K562 (cell line): ENCODE data around the gene USH2A. TPM values are rescaled to one million over a fixed set of nuclear protein-coding genes. Genes with fewer than 3 reads are reported as not detected.

Source experiments
- ATAC-seq: fragments of 200-7000 bp; cut with Tn5 transposase; 3 replicates; pipeline ENCODE4 v1.9.1; 2020; ENCODE audit warnings: moderate library complexity
- BruUV-seq: library from RNA; stranded (reverse); fragments of 400-500 nt; replicated peaks from 2 replicates; lab custom pipeline; 2021; lab: Mats Ljungman, UMichigan
- CTCF ChIA-PET: fragments of 300-600 bp; formaldehyde crosslinking; extraction: SDS; loops from one replicate; lab custom pipeline; 2021; ENCODE audit warnings: low intra/inter-chr PET ratio; lab: Yijun Ruan, JAX
- POLR2A ChIA-PET: fragments of 300-600, 350-650 bp; sonication (Branson Sonifier 250); formaldehyde crosslinking; extraction: SDS; loops from one replicate; lab custom pipeline; 2021; ENCODE audit warnings: antibody characterized with exemption, inconsistent platforms; lab: Yijun Ruan, JAX
- DNase-seq, 4 experiments: peaks; one replicate each; pipeline versions ENCODE4 v3.0.0 to v3.0.0-alpha.2; 2011 to 2018; ENCODE audit warnings: low spot score in 3 of 4, mixed read lengths in 3 of 4; ENCODE audit errors: extremely low read depth in 1 of 4
- FAIRE-seq: peaks from 2 replicates; lab custom pipeline; 2011; peaks lifted over from hg19 to GRCh38; lab: Jason Lieb, UNC
- H2AFZ ChIP-seq: 2 replicates; pipeline ENCODE4 v1.6.0; 2011; ENCODE audit warnings: low read depth, low read length, control low read depth, inconsistent platforms
- H3K27ac ChIP-seq: fragments of 200-600 bp; 3 replicates; pipeline ENCODE4 v1.8.0; 2011; ENCODE audit warnings: low read depth, mild to moderate bottlenecking, control low read depth, inconsistent platforms, low read length, moderate library complexity, mixed read lengths; ENCODE audit errors: extremely low read depth
- H3K27me3 ChIP-seq, 2 experiments: fragments of 300-600 bp in 1 of 2; 2 replicates in 1 of 2; 3 replicates in 1 of 2; pipeline versions ENCODE4 v1.6.0 to v1.8.0; 2011; ENCODE audit warnings: inconsistent platforms in 2 of 2, low read length in 2 of 2, mild to moderate bottlenecking in 1 of 2, mixed read lengths in 1 of 2, moderate library complexity in 1 of 2; ENCODE audit not compliant: control insufficient read depth in 2 of 2, insufficient read depth in 2 of 2
- H3K36me3 ChIP-seq: fragments of 300-600 bp; 3 replicates; pipeline ENCODE4 v1.8.0; 2011; ENCODE audit warnings: mild to moderate bottlenecking, low read length, inconsistent platforms; ENCODE audit not compliant: control insufficient read depth, insufficient read depth
- H3K4me1 ChIP-seq, 2 experiments: fragments of 200-600 bp in 1 of 2; replicated peaks in 1 of 2; 2 replicates in 1 of 2; 3 replicates in 1 of 2; pipeline versions ENCODE4 v1.5.1 to v1.8.0; 2011; ENCODE audit warnings: inconsistent platforms in 2 of 2, low read length in 2 of 2, mild to moderate bottlenecking in 1 of 2, mixed read lengths in 1 of 2, moderate library complexity in 1 of 2; ENCODE audit not compliant: control insufficient read depth in 2 of 2, insufficient read depth in 2 of 2
- H3K4me2 ChIP-seq: 2 replicates; pipeline ENCODE4 v1.6.1; 2011; ENCODE audit warnings: low read length, control low read depth, inconsistent platforms, mixed read lengths; ENCODE audit not compliant: insufficient read depth
- H3K4me3 ChIP-seq: fragments of 200-600 bp; sonication (generic), shearing (Covaris generic); 2 replicates; pipeline ENCODE4 v1.5.1; 2016; ENCODE audit warnings: control low read depth, inconsistent platforms
- H3K79me2 ChIP-seq: fragments of 200-600 bp; 3 replicates; pipeline ENCODE4 v1.8.0; 2011; ENCODE audit warnings: low read length, inconsistent platforms; ENCODE audit not compliant: control insufficient read depth, insufficient read depth
- H3K9ac ChIP-seq, 2 experiments: 2 replicates each; pipeline versions ENCODE4 v1.6.0 to v1.6.1; 2011; ENCODE audit warnings: low read depth in 2 of 2, low read length in 2 of 2, control low read depth in 1 of 2, inconsistent platforms in 1 of 2, mild to moderate bottlenecking in 1 of 2, mixed read lengths in 1 of 2; ENCODE audit not compliant: insufficient read depth in 1 of 2
- H3K9me1 ChIP-seq: one replicate; pipeline ENCODE4 v1.6.0; 2011; ENCODE audit warnings: inconsistent platforms, mild to moderate bottlenecking, low read length, moderate library complexity; ENCODE audit not compliant: control insufficient read depth, insufficient read depth
- H3K9me3 ChIP-seq: replicated peaks from 2 replicates; pipeline ENCODE4 v1.5.1; 2011; ENCODE audit warnings: low read depth, low read length, inconsistent platforms; ENCODE audit not compliant: control insufficient read depth, insufficient read depth
- H4K20me1 ChIP-seq: replicated peaks from 2 replicates; pipeline ENCODE4 v1.6.1; 2011; ENCODE audit warnings: low read length, inconsistent platforms, mixed read lengths; ENCODE audit not compliant: control insufficient read depth, insufficient read depth
- CBFB ChIP-seq: sonication (generic); formaldehyde crosslinking; IDR thresholded peaks from 2 replicates; pipeline ENCODE4 v1.4.0; 2020; ENCODE audit warnings: mild to moderate bottlenecking, missing genetic modification reagents
- EHMT2 ChIP-seq: fragments of 450-650 bp; IDR thresholded peaks from 2 replicates; pipeline ENCODE4 v1.6.1; 2018; ENCODE audit warnings: antibody characterized with exemption
- ERF ChIP-seq: fragments of 450-650 bp; formaldehyde crosslinking; IDR thresholded peaks from 2 replicates; pipeline ENCODE4 v1.4.0; 2020; ENCODE audit warnings: mild to moderate bottlenecking, mixed read lengths
- HDGF ChIP-seq: fragments of 450-650 bp; IDR thresholded peaks from 2 replicates; pipeline ENCODE4 v1.6.1; 2016
- LARP7 ChIP-seq: fragments of 450-650 bp; IDR thresholded peaks from 2 replicates; pipeline ENCODE4 v1.6.1; 2016
- TAF1 ChIP-seq: IDR thresholded peaks from 2 replicates; pipeline ENCODE4 v1.6.1; 2011; ENCODE audit warnings: mild to moderate bottlenecking, low read length, moderate library complexity; ENCODE audit not compliant: insufficient read depth, control insufficient read depth, severe bottlenecking; ENCODE audit errors: extremely low read depth
- TBP ChIP-seq: optimal IDR thresholded peaks from 2 replicates; pipeline ENCODE3; 2011; ENCODE audit warnings: low read depth, low read length, improper control_type of control experiment
- ZKSCAN8 ChIP-seq: fragments of 200-800 bp; sonication (Bioruptor generic); IDR thresholded peaks from 2 replicates; pipeline ENCODE4 v1.6.1; 2016; ENCODE audit warnings: missing genetic modification characterization, missing compliant biosample characterization
- ZNF696 ChIP-seq: fragments of 250-450 bp; sonication (Bioruptor Pico); conservative IDR thresholded peaks from 2 replicates; pipeline ENCODE4 v1.4.0; 2020; ENCODE audit warnings: mild to moderate bottlenecking, moderate library complexity
- ZZZ3 ChIP-seq: fragments of 450-650 bp; IDR thresholded peaks from 2 replicates; pipeline ENCODE4 v1.6.1; 2016; ENCODE audit warnings: antibody characterized with exemption, mild to moderate bottlenecking, moderate library complexity
- WGBS: fragments of 100-300 bp; shearing (Covaris generic); methylation state at CpG from one replicate; pipeline ENCODE4 v1.1.6; 2016; ENCODE audit warnings: low coverage, mixed read lengths; ENCODE audit not compliant: insufficient coverage; ENCODE audit errors: missing lambda C conversion rate; 5-methylcytosine and 5-hydroxymethylcytosine counted together
- in situ Hi-C: fragments of 300-500 bp; cut with MboI; formaldehyde crosslinking; loops from 4 replicates; pipeline ENCODE4 v1.15.0; 2018; ENCODE audit warnings: inconsistent platforms, mixed read lengths
- intact Hi-C: fragments of 100-400 bp; cut with micrococcal nuclease; formaldehyde crosslinking; loops from 2 replicates; pipeline ENCODE4 v1.14.2; 2022
- polyA plus RNA-seq, 8 experiments: library from polyadenylated mRNA; depleted of rRNA in 4 of 8; stranded (reverse) in 5 of 8; unstranded in 3 of 8; fragments of >200 nt; fragmentation: Nextera tagmentation in 2 of 8; fragmentation: Illumina TruSeq in 1 of 8; extraction: Ambion mirVana in 2 of 8; extraction: Trizol in 1 of 8; gene quantifications; 2 replicates each; pipeline versions ENCODE4 v1.2.1 to v1.2.3, GENCODE V29; 2011 to 2014; ENCODE audit warnings: inconsistent platforms in 1 of 8, missing spikeins in 1 of 8
- total RNA-seq, 7 experiments: library from RNA; depleted of rRNA in 6 of 7; stranded (reverse); fragments of >200 nt in 6 of 7; fragmentation: Illumina TruSeq in 2 of 7; extraction: Trizol in 2 of 7; gene quantifications; 2 replicates each; pipeline versions ENCODE4 v1.2.1 to v1.2.3, GENCODE V29; 2011 to 2021; ENCODE audit warnings: low replicate concordance in 1 of 7
- TF ChIP-seq, protein P1 (sequence below): fragments of 250-450 bp; sonication (Bioruptor Pico); IDR thresholded peaks from 2 replicates; pipeline ENCODE4 v1.9.0; 2021; ENCODE audit warnings: mild to moderate bottlenecking, inconsistent platforms
- TF ChIP-seq, protein P2 (sequence below), 2 experiments: fragments of 450-650 bp in 1 of 2; IDR thresholded peaks; 2 replicates each; pipeline ENCODE4 v1.6.1; 2011 to 2017; ENCODE audit warnings: low read depth in 2 of 2, antibody characterized with exemption in 1 of 2, borderline replicate concordance in 1 of 2, low read length in 1 of 2, mild to moderate bottlenecking in 1 of 2, mixed read lengths in 1 of 2; ENCODE audit not compliant: control insufficient read depth in 1 of 2

The USH2A gene
- total and polyA plus RNA-seq, 9 of the 15 experiments (the other 6 are each of a cell fraction or from before 2014, with no cell fraction given), result under 0.01 TPM; not detected in 7

DNA sequence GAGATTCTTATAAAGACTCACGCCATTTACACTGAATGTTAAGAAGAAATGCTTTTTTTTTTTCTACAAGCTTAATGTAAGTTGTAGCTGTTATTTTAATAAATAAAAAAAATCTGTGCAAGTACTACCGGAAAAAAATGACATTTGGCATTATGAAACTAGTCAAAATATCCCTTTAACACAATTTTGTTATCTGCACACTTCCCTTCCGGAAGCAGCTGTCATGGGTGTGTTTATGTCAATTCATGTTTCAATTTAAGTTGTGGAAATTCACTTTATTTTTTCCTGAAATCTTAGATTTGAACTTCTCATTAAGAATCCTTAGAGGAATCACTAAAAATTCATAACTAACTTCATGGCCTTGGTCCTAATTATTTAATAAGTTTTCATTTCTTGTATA lies 548.0 kb downstream of the USH2A start:
- 1% methylated on average over 3 of the region's 3 CpGs for WGBS
- in situ Hi-C loops (no loop called here), intact Hi-C loops (no loop called here)
- BruUV-seq, result no TSS peak
- H3K9ac ChIP-seq, result no peak overlapping the region
- no peaks in the 10 kb centered on the region for H3K9me3 ChIP-seq
- no peak overlapping the region for H2AFZ ChIP-seq
- no peaks in the 10 kb centered on the region for H3K36me3 ChIP-seq
- no peaks in the 10 kb centered on the region for H3K4me1 ChIP-seq
- H3K79me2 ChIP-seq, result no peaks in the 10 kb centered on the region
- no peaks in the 10 kb centered on the region for H3K9me1 ChIP-seq
- H4K20me1 ChIP-seq, result no peaks in the 10 kb centered on the region
- ATAC-seq (no peak), FAIRE-seq (no peak), DNase-seq (no peak)
- H3K4me2 ChIP-seq, result no peak overlapping the region
- POLR2A ChIA-PET, result no interaction called here
- CTCF ChIA-PET, result no interaction called here
- H3K4me3 ChIP-seq, result no peak overlapping the region
- no peaks in the 10 kb centered on the region for H3K27me3 ChIP-seq
- TF ChIP-seq ERF (no peak), TBP (no peak), LARP7 (no peak), TAF1 (no peak), EHMT2 (no peak), ZNF696 (no peak), ZKSCAN8 (CRISPR knock-in tag) (no peak), HDGF (no peak), ZZZ3 (no peak), CBFB (no peak)
- TF ChIP-seq, protein P1, sequence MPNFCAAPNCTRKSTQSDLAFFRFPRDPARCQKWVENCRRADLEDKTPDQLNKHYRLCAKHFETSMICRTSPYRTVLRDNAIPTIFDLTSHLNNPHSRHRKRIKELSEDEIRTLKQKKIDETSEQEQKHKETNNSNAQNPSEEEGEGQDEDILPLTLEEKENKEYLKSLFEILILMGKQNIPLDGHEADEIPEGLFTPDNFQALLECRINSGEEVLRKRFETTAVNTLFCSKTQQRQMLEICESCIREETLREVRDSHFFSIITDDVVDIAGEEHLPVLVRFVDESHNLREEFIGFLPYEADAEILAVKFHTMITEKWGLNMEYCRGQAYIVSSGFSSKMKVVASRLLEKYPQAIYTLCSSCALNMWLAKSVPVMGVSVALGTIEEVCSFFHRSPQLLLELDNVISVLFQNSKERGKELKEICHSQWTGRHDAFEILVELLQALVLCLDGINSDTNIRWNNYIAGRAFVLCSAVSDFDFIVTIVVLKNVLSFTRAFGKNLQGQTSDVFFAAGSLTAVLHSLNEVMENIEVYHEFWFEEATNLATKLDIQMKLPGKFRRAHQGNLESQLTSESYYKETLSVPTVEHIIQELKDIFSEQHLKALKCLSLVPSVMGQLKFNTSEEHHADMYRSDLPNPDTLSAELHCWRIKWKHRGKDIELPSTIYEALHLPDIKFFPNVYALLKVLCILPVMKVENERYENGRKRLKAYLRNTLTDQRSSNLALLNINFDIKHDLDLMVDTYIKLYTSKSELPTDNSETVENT (CRISPR knock-in tag), result no peak
- TF ChIP-seq, protein P2, sequence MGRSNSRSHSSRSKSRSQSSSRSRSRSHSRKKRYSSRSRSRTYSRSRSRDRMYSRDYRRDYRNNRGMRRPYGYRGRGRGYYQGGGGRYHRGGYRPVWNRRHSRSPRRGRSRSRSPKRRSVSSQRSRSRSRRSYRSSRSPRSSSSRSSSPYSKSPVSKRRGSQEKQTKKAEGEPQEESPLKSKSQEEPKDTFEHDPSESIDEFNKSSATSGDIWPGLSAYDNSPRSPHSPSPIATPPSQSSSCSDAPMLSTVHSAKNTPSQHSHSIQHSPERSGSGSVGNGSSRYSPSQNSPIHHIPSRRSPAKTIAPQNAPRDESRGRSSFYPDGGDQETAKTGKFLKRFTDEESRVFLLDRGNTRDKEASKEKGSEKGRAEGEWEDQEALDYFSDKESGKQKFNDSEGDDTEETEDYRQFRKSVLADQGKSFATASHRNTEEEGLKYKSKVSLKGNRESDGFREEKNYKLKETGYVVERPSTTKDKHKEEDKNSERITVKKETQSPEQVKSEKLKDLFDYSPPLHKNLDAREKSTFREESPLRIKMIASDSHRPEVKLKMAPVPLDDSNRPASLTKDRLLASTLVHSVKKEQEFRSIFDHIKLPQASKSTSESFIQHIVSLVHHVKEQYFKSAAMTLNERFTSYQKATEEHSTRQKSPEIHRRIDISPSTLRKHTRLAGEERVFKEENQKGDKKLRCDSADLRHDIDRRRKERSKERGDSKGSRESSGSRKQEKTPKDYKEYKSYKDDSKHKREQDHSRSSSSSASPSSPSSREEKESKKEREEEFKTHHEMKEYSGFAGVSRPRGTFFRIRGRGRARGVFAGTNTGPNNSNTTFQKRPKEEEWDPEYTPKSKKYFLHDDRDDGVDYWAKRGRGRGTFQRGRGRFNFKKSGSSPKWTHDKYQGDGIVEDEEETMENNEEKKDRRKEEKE (IDR thresholded peaks at IDR 0.05; ENCODE audit: borderline replicate concordance in 1 of 2, control insufficient read depth in 1 of 2, low read depth in 2 of 2, low read length in 1 of 2), result no peak
- no peak overlapping the region for H3K27ac ChIP-seq
